DOHH2 (cell line): Measurements from ENCODE around the gene SIX3.

ENCODE experiments used
- EZH2phosphoT487 ChIP-seq: fragments of 200-600 bp; sonication (generic); IDR thresholded peaks from 2 replicates; pipeline ENCODE4 v1.6.1; 2017; ENCODE audit warnings: borderline replicate concordance, mild to moderate bottlenecking, antibody characterized with exemption, low read length, moderate library complexity, mixed read lengths
- TF ChIP-seq, protein P1 (sequence below): fragments of 200-600 bp; sonication (generic); IDR thresholded peaks from one replicate; pipeline ENCODE4 v1.5.1; 2014; ENCODE audit warnings: antibody characterized with exemption, mild to moderate bottlenecking, low read depth, low read length; ENCODE audit not compliant: poor library complexity, severe bottlenecking

DNA sequence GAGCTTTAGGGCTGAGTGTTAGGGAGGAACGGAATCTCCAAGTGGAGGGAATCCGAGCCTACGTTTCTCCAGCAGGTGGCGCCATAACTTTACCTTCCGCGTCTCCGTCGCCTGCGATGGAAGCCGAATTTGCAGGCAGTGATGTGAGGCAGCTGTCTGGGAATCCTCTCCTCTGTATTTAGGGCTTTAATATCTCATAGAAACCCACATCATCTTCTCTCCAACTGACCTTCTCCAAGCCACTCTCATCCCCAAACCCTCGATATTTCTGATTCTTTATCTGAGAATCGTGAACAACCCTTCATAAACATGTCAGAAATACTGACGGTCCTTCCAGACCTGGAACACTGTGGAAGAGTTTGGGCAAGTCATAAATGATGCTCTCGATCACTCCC, 40.2 kb downstream of the SIX3 start:
- TF ChIP-seq, protein P1, sequence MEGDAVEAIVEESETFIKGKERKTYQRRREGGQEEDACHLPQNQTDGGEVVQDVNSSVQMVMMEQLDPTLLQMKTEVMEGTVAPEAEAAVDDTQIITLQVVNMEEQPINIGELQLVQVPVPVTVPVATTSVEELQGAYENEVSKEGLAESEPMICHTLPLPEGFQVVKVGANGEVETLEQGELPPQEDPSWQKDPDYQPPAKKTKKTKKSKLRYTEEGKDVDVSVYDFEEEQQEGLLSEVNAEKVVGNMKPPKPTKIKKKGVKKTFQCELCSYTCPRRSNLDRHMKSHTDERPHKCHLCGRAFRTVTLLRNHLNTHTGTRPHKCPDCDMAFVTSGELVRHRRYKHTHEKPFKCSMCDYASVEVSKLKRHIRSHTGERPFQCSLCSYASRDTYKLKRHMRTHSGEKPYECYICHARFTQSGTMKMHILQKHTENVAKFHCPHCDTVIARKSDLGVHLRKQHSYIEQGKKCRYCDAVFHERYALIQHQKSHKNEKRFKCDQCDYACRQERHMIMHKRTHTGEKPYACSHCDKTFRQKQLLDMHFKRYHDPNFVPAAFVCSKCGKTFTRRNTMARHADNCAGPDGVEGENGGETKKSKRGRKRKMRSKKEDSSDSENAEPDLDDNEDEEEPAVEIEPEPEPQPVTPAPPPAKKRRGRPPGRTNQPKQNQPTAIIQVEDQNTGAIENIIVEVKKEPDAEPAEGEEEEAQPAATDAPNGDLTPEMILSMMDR: peak; percentile 81
- no peak for TF ChIP-seq EZH2phosphoT487
